ENCODE results near the gene WDFY4.

The WDFY4 gene

GRCh38 chr10:48794074-48794473 lies 109.4 kb downstream of the WDFY4 start:
- DNase-seq (ENCODE audit: low spot score): no peak

GRCh38 chr10:48796713-48797245 lies 112.1 kb downstream of the WDFY4 start:
- DNase-seq (ENCODE audit: low spot score): no peak

DNA sequence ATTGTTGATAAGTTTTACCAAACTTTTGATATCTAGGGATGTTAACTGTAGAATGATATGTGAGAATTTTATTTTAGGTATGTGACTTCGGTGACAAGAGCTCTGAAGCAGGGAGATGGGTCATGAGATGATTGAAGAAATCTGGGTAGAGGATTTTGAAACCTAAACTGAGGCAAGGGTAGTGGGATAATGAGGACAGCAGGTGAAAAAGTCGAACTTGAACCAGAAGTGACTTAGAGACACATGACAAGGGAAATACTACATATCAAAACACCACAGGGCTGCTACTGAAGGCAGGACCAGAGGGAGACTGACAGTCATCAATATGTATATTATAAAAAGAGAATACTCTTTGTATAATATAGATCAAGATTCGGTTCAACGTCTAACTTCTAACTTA lies 113.2 kb downstream of the WDFY4 start:
- DNase-seq (ENCODE audit: low spot score): no peak

DNA sequence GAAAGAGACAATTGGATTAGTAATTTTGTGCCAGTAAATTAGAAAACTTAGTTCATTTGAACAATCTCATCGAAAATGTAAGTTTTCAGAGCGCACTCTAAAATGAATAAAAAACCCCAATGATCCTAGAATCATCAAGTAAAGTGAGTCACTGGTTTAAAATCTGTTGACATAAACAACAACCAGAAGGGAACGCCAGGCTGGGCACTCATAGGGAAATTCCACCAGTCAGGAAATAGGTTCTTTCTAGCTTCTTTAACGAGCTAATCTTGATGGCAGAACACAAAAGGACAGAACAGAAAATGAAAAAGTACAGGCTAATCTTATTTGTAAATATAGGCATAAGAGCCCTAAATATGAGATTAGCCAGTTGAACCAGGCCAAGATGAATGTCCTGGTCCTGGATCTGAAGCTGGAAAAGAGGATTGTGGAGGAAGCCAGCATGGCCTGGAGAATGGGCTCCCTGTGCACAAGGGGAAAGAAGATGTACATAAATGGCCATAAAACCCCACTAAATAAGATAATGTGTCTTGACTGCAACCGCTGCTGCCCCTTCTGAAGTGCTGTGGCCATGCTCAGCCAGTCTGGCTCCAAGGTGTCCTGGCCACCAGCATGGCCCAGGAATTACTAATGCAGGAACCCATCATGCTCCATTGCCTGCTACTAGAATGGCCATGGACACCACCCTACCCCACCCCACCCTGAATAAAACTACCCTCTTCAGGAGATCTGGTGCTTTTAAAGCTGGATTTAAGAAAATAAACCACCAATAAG lies 114.0 kb downstream of the WDFY4 start:
- DNase-seq (ENCODE audit: low spot score): peak; percentile 4

DNA sequence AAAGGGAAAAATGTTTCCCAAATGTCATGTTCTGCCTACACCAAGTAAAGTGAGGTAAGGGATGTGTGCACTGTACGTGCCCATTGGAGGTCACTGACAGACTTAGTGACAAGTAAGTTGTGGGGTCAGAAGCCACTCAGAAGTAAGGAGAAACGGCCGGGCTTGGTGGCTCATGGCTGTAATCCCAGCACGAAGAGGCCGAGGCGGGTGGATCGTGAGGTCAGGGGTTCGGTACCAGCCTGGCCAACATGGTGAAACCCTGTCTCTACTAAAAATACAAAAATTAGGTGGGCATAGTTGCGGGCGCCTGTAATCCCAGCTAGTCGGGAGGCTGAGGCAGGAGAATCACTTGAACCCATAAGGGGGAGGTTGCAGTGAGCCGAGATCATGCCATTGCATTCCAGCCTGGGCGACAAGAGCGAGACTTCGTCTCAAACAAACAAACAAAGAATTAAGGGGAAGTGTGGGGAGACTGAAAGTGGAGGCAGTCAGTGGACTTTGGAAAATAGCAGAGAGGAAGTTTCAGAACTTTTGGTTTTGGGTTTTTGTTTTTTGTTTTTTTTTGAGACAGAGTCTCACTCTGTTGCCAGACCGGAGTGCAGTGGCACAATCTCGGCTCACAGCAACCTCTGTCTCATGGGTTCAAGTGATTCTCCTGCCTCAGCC lies 114.8 kb downstream of the WDFY4 start:
- DNase-seq (ENCODE audit: low spot score): no peak

DNA sequence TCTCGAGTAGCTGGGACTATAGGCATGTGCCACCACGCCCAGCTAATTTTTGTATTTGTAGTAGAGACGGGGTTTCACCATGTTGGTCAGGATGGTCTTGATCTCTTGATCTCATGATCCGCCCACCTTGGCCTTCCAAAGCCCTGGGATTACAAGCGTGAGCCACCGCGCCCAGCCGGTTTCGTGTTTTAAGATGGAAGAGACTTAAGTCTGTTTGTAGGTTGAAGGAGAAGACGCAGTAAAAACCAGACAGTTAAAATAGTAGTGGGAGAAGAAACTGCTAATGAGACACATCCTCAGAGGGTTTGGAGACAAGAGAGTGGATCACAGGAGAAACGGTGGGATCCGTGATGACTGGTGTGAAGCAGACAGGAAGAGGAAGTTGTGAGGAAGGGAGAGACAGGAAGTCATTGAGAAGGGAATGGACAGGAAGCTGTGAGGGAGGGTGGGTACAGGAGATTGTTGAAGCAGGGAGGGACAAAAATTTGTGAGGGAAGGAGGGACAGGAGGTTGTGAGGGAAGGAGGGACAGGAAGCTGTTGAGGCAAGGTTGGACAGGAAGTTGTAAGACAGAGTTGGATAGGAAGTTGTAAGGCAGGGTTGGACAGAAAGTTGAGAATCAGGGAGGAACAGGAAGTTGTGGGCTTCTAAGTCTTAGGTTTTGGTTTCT lies 115.5 kb downstream of the WDFY4 start:
- DNase-seq (ENCODE audit: low spot score): peak; percentile 14

- DNase-seq (ENCODE audit: low spot score): peak; percentile 21
Observed at GRCh38 chr10:48801001-48801421, 116.3 kb downstream of the WDFY4 start.

DNA sequence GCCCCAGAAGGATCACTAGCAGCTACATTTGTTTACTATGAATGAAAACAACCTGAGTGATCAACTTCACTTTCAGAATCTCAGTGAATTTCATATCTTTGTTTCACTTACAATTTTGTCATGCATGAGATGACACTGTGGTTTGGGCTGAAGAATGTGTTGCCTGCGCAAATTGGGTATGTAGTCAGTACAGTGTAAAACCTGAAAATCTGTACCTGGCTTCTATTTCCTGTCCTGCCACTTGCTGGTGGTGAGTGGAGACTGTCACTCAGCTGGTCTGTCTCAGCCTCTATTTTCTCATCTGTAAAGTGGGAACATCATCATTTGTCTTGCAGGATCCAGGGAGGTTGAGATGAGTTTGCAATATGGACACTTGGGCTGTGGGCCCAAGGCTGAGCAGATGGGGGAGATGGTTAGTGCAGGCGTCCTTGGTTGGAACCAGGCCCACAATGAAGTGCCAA lies 118.0 kb downstream of the WDFY4 start:
- DNase-seq (ENCODE audit: low spot score): no peak

DNA sequence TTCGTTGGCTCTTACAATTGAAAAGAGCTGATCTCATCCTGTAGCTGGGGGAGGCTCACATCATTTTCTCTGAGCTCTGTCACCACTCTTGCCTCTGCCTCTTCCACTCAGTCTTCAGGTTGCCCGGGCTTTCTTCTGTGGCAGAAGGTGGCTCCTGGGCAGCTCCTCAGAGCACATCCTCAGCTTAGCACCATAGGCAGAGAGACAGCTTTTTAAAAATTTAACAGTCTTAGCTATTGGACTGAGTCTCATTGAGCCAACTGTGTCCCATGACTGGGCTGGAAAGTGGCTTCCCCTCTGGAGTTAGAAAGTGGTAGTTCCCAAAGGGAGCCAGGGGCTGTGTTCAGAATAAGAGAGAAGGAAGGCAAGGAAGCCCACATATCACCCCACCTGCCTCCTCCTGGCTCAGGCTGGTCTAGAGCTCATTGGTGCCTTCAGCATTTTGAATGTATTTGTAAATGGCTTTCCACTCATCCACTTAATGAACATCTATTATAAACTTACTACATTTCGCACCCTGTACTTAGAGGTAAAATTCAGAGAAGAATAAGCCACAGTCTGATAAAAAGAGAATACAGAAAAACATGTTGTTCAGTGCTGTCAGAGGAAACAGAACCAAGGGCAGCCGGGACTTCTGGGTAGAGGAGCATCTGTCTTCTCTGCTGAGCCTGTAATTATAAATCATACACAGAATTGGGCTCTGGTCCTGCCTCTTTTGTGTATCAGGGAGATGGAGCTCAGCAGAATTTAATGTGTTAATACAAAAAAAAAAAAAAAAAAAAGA lies 119.3 kb downstream of the WDFY4 start:
- DNase-seq (ENCODE audit: low spot score): no peak

DNA sequence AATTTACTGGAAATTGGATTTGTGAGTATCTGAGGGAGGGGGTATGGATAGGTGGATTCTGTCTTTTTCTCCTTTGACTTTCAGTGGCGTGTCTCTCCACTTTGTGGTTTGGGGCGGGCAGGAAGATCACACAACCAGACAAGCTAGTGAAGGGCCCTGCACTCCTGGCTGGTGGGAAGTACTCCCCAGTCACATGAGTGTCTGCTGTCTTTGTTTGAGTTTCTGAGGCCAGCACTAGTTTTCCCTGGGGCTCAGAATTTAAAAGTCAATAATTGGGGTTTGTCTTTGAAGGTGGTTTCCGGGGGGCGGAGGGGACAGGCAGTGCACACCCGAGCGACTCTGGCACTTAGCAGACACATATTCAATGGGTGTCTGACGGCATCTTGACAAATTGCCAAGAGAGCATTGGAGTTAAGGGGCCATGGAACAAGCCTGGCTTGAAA lies 120.1 kb downstream of the WDFY4 start:
- no peak for DNase-seq (ENCODE audit: low spot score)

DNA sequence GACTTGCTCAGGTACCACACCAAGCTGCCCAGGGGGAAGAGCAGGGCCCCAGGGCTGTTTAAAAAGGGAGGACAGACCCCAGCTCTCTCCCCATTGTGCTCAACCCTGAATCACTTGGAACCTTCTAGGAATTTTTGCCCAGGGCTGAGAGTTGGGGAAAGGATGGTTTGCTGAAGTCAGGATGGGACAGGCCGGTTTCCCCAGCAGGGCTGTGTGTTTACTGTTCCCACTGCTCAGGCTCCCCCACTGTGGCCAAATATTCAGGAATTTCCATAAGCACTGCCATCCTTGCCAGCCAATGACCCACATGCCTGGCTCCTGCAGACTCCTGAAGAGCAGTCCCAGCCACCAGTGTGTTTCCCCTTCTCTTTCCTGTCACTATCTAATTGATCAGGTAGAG lies 120.7 kb downstream of the WDFY4 start:
- no peak for DNase-seq (ENCODE audit: low spot score)

- no peak for DNase-seq (ENCODE audit: low spot score)
Observed at GRCh38 chr10:48805848-48806247, 121.2 kb downstream of the WDFY4 start.

GRCh38 chr10:48806342-48806741 lies 121.7 kb downstream of the WDFY4 start:
- DNase-seq (ENCODE audit: low spot score): no peak

DNA sequence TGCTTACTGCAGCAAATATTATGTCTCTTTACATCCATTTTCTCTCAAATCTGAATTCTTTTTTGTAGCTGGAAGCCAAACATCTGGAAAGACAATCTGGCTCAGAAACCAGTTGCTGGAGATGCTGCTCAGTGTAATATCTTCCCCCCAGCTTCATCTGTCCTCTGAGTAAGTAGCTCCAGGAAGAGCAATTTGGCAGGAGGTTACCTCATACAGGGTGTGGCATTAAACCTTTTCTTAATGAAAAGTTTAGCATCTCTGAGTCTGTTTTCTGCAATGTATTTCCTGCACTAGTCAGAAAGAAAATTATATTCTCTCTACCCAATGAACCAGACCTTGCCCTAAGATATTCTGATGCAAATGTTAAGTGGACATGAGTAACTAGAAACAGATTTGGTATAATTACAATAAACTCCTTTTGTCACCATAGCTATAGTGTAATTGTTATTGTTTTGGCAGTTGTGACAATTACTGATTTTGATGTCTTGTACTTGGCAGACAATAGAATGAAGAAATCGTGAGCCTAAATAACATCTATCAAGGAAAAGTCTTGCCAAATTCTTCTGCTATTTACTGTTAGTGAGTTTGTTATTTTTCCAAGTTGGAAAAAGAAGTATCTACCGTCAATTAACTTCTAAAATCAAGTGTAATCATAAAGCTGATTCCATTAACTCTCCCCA lies 123.3 kb downstream of the WDFY4 start:
- DNase-seq (ENCODE audit: low spot score): no peak

GRCh38 chr10:48809261-48809660 lies 124.6 kb downstream of the WDFY4 start:
- DNase-seq (ENCODE audit: low spot score): no peak

DNA sequence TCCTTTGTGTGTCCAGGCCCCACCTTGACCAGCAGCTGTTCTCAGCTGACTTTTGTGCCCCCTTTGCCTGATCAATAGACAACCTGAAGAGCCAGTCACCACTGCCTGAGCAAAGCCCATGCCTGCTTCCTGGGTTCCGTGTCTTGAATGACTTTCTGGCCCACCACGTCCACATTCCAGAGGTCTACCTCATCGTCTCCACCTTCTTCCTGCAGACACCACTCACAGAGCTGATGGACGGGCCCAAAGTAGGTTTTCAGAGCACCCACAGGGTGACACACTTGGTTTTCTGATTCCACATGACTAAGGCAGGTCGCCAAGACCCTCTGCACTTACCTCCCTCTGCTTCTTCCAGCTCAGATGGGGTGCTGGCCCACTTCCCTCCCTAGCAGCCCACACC lies 126.8 kb downstream of the WDFY4 start:
- DNase-seq (ENCODE audit: low spot score): no peak

GRCh38 chr10:48811917-48812316 lies 127.2 kb downstream of the WDFY4 start:
- DNase-seq (ENCODE audit: low spot score): no peak

DNA sequence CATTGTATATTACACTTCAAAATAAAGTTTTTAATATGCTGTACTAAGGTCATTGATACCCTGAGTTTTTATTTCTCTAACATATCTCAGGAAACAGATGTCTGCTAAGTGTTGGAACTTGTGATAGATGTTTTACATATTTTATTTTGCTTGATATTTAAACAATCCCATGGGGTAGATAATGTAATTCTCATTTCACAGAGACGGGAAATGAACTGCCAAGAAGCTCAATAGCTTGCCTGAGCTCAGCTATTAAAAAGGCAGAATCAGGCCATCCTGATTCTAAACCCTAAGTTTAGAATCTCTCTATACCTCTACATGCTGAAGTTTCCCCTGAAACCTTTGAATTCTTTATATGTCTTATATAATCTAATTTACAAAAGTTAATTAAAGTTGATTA lies 128.6 kb downstream of the WDFY4 start:
- DNase-seq (ENCODE audit: low spot score): no peak

GRCh38 chr10:48813825-48814224 lies 129.2 kb downstream of the WDFY4 start:
- no peak for DNase-seq (ENCODE audit: low spot score)

- no peak for DNase-seq (ENCODE audit: low spot score)
Observed at GRCh38 chr10:48814933-48815332, 130.3 kb downstream of the WDFY4 start.

DNA sequence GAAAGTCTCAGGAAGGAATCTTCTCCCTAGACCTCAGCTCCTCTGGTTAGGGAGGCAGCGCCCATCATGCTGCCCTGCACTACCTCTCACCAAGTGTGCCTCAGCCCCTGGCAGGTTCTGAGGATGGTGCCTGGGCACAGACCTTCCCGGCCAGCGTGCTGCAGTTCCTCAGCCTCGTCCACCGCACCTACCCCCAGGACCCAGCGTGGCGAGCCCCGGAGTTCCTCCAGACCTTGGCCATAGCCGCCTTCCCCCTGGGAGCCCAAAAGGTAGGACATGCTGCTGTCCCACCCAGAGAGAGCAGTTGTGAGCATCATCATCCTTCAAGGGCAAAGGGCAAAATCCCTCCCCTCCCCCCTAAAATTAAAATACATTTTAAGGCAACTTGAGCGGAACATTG lies 132.5 kb downstream of the WDFY4 start:
- DNase-seq (ENCODE audit: low spot score): no peak

All from kidney capillary endothelial cell (primary cell).